Measurements from ENCODE around the gene OPHN1.
"Not testable (repeated sequence)": the region's sequence is repeated elsewhere in the genome, so short reads cannot be mapped to it uniquely, and the experiment has no call there.

OPHN1 gene

GRCh38 chrX:68077378-68077777 lies 355.9 kb downstream of the OPHN1 start:
- in situ Hi-C loops (cut with MboI; ENCODE audit: low sequenced_read_pairs) = no loop called here
- Histone ChIP-seq H3K36me3 (replicated peaks) (no peaks in the 10 kb centered on the region), H3K9me3 (no peaks in the 10 kb centered on the region), H3K4me3 (no peak overlapping the region), H3K27me3 (ENCODE audit: low read depth) (no peaks in the 10 kb centered on the region), H3K4me1 (no peaks in the 10 kb centered on the region)
- no peak for DNase-seq (ENCODE audit: low spot score in 2 of 2)

GRCh38 chrX:68072041-68072440 lies 361.3 kb downstream of the OPHN1 start:
- no peak for DNase-seq (ENCODE audit: low spot score in 2 of 2)
- Histone ChIP-seq H3K36me3 (replicated peaks) (no peaks in the 10 kb centered on the region), H3K27me3 (ENCODE audit: low read depth) (no peaks in the 10 kb centered on the region), H3K9me3 (no peaks in the 10 kb centered on the region), H3K4me3 (no peak overlapping the region), H3K4me1 (no peaks in the 10 kb centered on the region)
- in situ Hi-C loops (cut with MboI; ENCODE audit: low sequenced_read_pairs) = no loop called here

- H3K4me3 ChIP-seq; H3K4me1 ChIP-seq; H3K36me3 ChIP-seq (replicated peaks); DNase-seq (ENCODE audit: low spot score in 2 of 2); H3K9me3 ChIP-seq; in situ Hi-C loops (cut with MboI; ENCODE audit: low sequenced_read_pairs); H3K27me3 ChIP-seq (ENCODE audit: low read depth): not testable (repeated sequence)
Observed at GRCh38 chrX:68070119-68070518, 363.2 kb downstream of the OPHN1 start.

- in situ Hi-C loops (cut with MboI; ENCODE audit: low sequenced_read_pairs) = no loop called here
- Histone ChIP-seq H3K4me3 (no peak overlapping the region), H3K4me1 (peaks cover 8% of the 10 kb centered on the region), H3K9me3 (no peaks in the 10 kb centered on the region), H3K36me3 (replicated peaks) (no peaks in the 10 kb centered on the region), H3K27me3 (ENCODE audit: low read depth) (no peaks in the 10 kb centered on the region)
- no peak for DNase-seq (ENCODE audit: low spot score in 2 of 2)
Observed at GRCh38 chrX:68061206-68061535, 372.1 kb downstream of the OPHN1 start.

GRCh38 chrX:68060506-68061205 lies 372.6 kb downstream of the OPHN1 start:
- Histone ChIP-seq H3K9me3 (no peaks in the 10 kb centered on the region), H3K27me3 (ENCODE audit: low read depth) (no peaks in the 10 kb centered on the region), H3K36me3 (replicated peaks) (no peaks in the 10 kb centered on the region), H3K4me1 (peaks cover 8% of the 10 kb centered on the region), H3K4me3 (no peak overlapping the region)
- in situ Hi-C loops (cut with MboI; ENCODE audit: low sequenced_read_pairs) = no loop called here
- peak; percentile 32 to 45 for DNase-seq (ENCODE audit: low spot score in 2 of 2)

GRCh38 chrX:68059469-68059868 lies 373.8 kb downstream of the OPHN1 start:
- Histone ChIP-seq H3K4me3 (no peak overlapping the region), H3K9me3 (no peaks in the 10 kb centered on the region), H3K4me1 (peaks cover 8% of the 10 kb centered on the region), H3K27me3 (ENCODE audit: low read depth) (no peaks in the 10 kb centered on the region), H3K36me3 (replicated peaks) (no peaks in the 10 kb centered on the region)
- in situ Hi-C loops (cut with MboI; ENCODE audit: low sequenced_read_pairs) = no loop called here
- DNase-seq (ENCODE audit: low spot score in 2 of 2) = no peak

- Histone ChIP-seq H3K4me1 (no peaks in the 10 kb centered on the region), H3K9me3 (no peaks in the 10 kb centered on the region), H3K36me3 (replicated peaks) (no peaks in the 10 kb centered on the region), H3K4me3 (no peak overlapping the region), H3K27me3 (ENCODE audit: low read depth) (no peaks in the 10 kb centered on the region)
- no peak for DNase-seq (ENCODE audit: low spot score in 2 of 2)
- in situ Hi-C loops (cut with MboI; ENCODE audit: low sequenced_read_pairs) = no loop called here
Observed at GRCh38 chrX:68049466-68049865, 383.8 kb downstream of the OPHN1 start.

- H3K36me3 ChIP-seq (replicated peaks) = no peaks in the 10 kb centered on the region
- no peak overlapping the region for H3K4me3 ChIP-seq
- H3K4me1 ChIP-seq = no peaks in the 10 kb centered on the region
- in situ Hi-C loops (cut with MboI; ENCODE audit: low sequenced_read_pairs) = no loop called here
- DNase-seq (ENCODE audit: low spot score in 2 of 2) = no peak
- H3K27me3 ChIP-seq (ENCODE audit: low read depth) = no peaks in the 10 kb centered on the region
- H3K9me3 ChIP-seq = no peaks in the 10 kb centered on the region
Observed at GRCh38 chrX:68048774-68049173, 384.5 kb downstream of the OPHN1 start.

- in situ Hi-C loops (cut with MboI; ENCODE audit: low sequenced_read_pairs) = no loop called here
- H3K9me3 ChIP-seq = no peaks in the 10 kb centered on the region
- no peak for DNase-seq (ENCODE audit: low spot score in 2 of 2)
Observed at GRCh38 chrX:68045008-68045577, 388.2 kb downstream of the OPHN1 start.

GRCh38 chrX:68043713-68044438 lies 389.4 kb downstream of the OPHN1 start:
- in situ Hi-C loops (cut with MboI; ENCODE audit: low sequenced_read_pairs) = no loop called here
- DNase-seq (ENCODE audit: low spot score in 2 of 2) = no peak
- H3K36me3 ChIP-seq (replicated peaks) = no peaks in the 10 kb centered on the region
- H3K4me3 ChIP-seq = no peak overlapping the region
- H3K4me1 ChIP-seq = peaks cover 10% of the 10 kb centered on the region
- H3K27me3 ChIP-seq (ENCODE audit: low read depth) = no peaks in the 10 kb centered on the region
- H3K9me3 ChIP-seq = no peaks in the 10 kb centered on the region

More at GRCh38 chrX:68045008-68045577, 388.2 kb downstream of the OPHN1 start:
- H3K4me1 ChIP-seq = peaks cover 10% of the 10 kb centered on the region
- H3K36me3 ChIP-seq (replicated peaks) = no peaks in the 10 kb centered on the region
- H3K27me3 ChIP-seq (ENCODE audit: low read depth) = no peaks in the 10 kb centered on the region
- H3K4me3 ChIP-seq = no peak overlapping the region

- H3K4me1 ChIP-seq = peaks cover 10% of the 10 kb centered on the region
- H3K9me3 ChIP-seq = no peaks in the 10 kb centered on the region
- no peak overlapping the region for H3K4me3 ChIP-seq
- in situ Hi-C loops (cut with MboI; ENCODE audit: low sequenced_read_pairs) = no loop called here
- H3K36me3 ChIP-seq (replicated peaks) = no peaks in the 10 kb centered on the region
- H3K27me3 ChIP-seq (ENCODE audit: low read depth) = 0 out of 2 replicates have a peak, but pooled peaks cover 4% of the 10 kb centered on the region
- DNase-seq (ENCODE audit: low spot score in 2 of 2) = peak; percentile 10 to 48
Observed at GRCh38 chrX:68041110-68041509, 392.2 kb downstream of the OPHN1 start.

GRCh38 chrX:68018248-68019203 lies 414.8 kb downstream of the OPHN1 start:
- no peak overlapping the region for H3K4me3 ChIP-seq
- no peaks in the 10 kb centered on the region for H3K36me3 ChIP-seq (replicated peaks)
- no peaks in the 10 kb centered on the region for H3K4me1 ChIP-seq
- DNase-seq (ENCODE audit: low spot score in 2 of 2) = peak; percentile 51 to 79
- H3K9me3 ChIP-seq = no peaks in the 10 kb centered on the region
- in situ Hi-C loops (cut with MboI; ENCODE audit: low sequenced_read_pairs) = no loop called here
- no peaks in the 10 kb centered on the region; the same call in 1 of the 2 replicates for H3K27me3 ChIP-seq (ENCODE audit: low read depth)

GRCh38 chrX:67998540-67998939 lies 434.8 kb downstream of the OPHN1 start:
- H3K27me3 ChIP-seq (ENCODE audit: low read depth) = no peaks in the 10 kb centered on the region

More at GRCh38 chrX:67998540-67998939, 434.8 kb downstream of the OPHN1 start:
- no peaks in the 10 kb centered on the region for H3K9me3 ChIP-seq
- no peak overlapping the region for H3K4me3 ChIP-seq
- in situ Hi-C loops (cut with MboI; ENCODE audit: low sequenced_read_pairs) = no loop called here
- no peaks in the 10 kb centered on the region for H3K36me3 ChIP-seq (replicated peaks)
- no peaks in the 10 kb centered on the region for H3K4me1 ChIP-seq
- DNase-seq (ENCODE audit: low spot score in 2 of 2) = no peak

Measured in HAP-1 (cell line).